IMR-90 (cell line): ENCODE measurements around the gene PPP6C. TPM values are rescaled to one million over a fixed set of nuclear protein-coding genes. Genes with fewer than 3 reads are reported as not detected.

ENCODE experiments used
- ATAC-seq: fragments of 200-7000 bp; cut with Tn5 transposase; 2 replicates; pipeline ENCODE4 v1.9.1; 2020; ENCODE audit warnings: low read depth, mild to moderate bottlenecking, moderate library complexity
- BruUV-seq: library from RNA; stranded (reverse); fragments of 400-500 nt; replicated peaks from 2 replicates; lab custom pipeline; 2021; lab: Mats Ljungman, UMichigan
- CTCF ChIA-PET: fragments of 300-600 bp; formaldehyde crosslinking; extraction: SDS; loops from one replicate; lab custom pipeline; 2021; ENCODE audit warnings: antibody characterized with exemption; lab: Yijun Ruan, JAX
- POLR2A ChIA-PET: fragments of 300-600 bp; sonication (Branson Sonifier 250); formaldehyde crosslinking; loops from one replicate; lab custom pipeline; 2022; ENCODE audit warnings: antibody characterized with exemption; ENCODE audit not compliant: unreplicated experiment; lab: Charles Lee
- DNase-seq: peaks from one replicate; pipeline ENCODE4 v3.0.0; 2013
- H2AFZ ChIP-seq: replicated peaks from 2 replicates; pipeline ENCODE3; 2013; ENCODE audit warnings: low read length, mild to moderate bottlenecking; ENCODE audit not compliant: poor library complexity
- H2AK5ac ChIP-seq: 2 replicates; pipeline ENCODE4 v1.6.1; 2013; ENCODE audit warnings: low read depth, low read length, inconsistent platforms
- H2AK9ac ChIP-seq: replicated peaks from 2 replicates; pipeline ENCODE3; 2013; ENCODE audit warnings: mild to moderate bottlenecking, low read depth, low read length, moderate library complexity; ENCODE audit not compliant: poor library complexity
- H2BK120ac ChIP-seq: 2 replicates; pipeline ENCODE4 v1.6.1; 2013; ENCODE audit warnings: low read depth, low read length, inconsistent platforms
- H2BK15ac ChIP-seq: 3 replicates; pipeline ENCODE4 v1.6.1; 2013; ENCODE audit warnings: low read depth, low read length, inconsistent platforms
- H2BK20ac ChIP-seq: 2 replicates; pipeline ENCODE4 v1.6.1; 2013; ENCODE audit warnings: low read depth, mild to moderate bottlenecking, inconsistent platforms, low read length, moderate library complexity
- H2BK5ac ChIP-seq: 2 replicates; pipeline ENCODE4 v1.6.1; 2013; ENCODE audit warnings: mild to moderate bottlenecking, low read depth, low read length, inconsistent platforms; ENCODE audit not compliant: poor library complexity, severe bottlenecking
- H3K14ac ChIP-seq: replicated peaks from 2 replicates; pipeline ENCODE4 v1.6.1; 2013; ENCODE audit warnings: low read depth, low read length, inconsistent platforms
- H3K18ac ChIP-seq: 2 replicates; pipeline ENCODE4 v1.6.1; 2013; ENCODE audit warnings: low read depth, low read length, control low read depth
- H3K23ac ChIP-seq: 2 replicates; pipeline ENCODE4 v1.6.1; 2013; ENCODE audit warnings: low read depth, low read length, inconsistent platforms
- H3K27ac ChIP-seq: 2 replicates; pipeline ENCODE4 v1.5.1; 2013; ENCODE audit warnings: mild to moderate bottlenecking, control low read depth, low read length; ENCODE audit not compliant: insufficient read depth
- H3K27me3 ChIP-seq: 2 replicates; pipeline ENCODE4 v1.6.1; 2013; ENCODE audit warnings: low read length; ENCODE audit not compliant: control insufficient read depth, insufficient read depth
- H3K36me3 ChIP-seq: 2 replicates; pipeline ENCODE4 v1.6.1; 2013; ENCODE audit warnings: low read length, mixed read lengths; ENCODE audit not compliant: control insufficient read depth, insufficient read depth
- H3K4ac ChIP-seq: 2 replicates; pipeline ENCODE4 v1.6.1; 2013; ENCODE audit warnings: low read depth, low read length, inconsistent platforms
- H3K4me1 ChIP-seq: 2 replicates; pipeline ENCODE4 v1.6.1; 2013; ENCODE audit warnings: low read length, mixed read lengths; ENCODE audit not compliant: control insufficient read depth, insufficient read depth
- H3K4me2 ChIP-seq: 2 replicates; pipeline ENCODE4 v1.6.1; 2013; ENCODE audit warnings: low read depth, mild to moderate bottlenecking, control low read depth, low read length, moderate library complexity
- H3K4me3 ChIP-seq: 2 replicates; pipeline ENCODE4 v1.5.1; 2013; ENCODE audit warnings: low read depth, mild to moderate bottlenecking, control low read depth, low read length, moderate library complexity; ENCODE audit not compliant: insufficient read depth
- H3K56ac ChIP-seq: 2 replicates; pipeline ENCODE4 v1.6.1; 2013; ENCODE audit warnings: low read length, inconsistent platforms; ENCODE audit not compliant: insufficient read depth; ENCODE audit errors: extremely low read depth
- H3K79me1 ChIP-seq, 2 experiments: 2 replicates each; pipeline ENCODE4 v1.6.1; 2013; ENCODE audit warnings: low read length in 2 of 2, inconsistent platforms in 1 of 2, low read depth in 1 of 2
- H3K9ac ChIP-seq: 2 replicates; pipeline ENCODE4 v1.6.1; 2013; ENCODE audit warnings: low read depth, low read length, control low read depth
- H3K9me1 ChIP-seq: 2 replicates; pipeline ENCODE4 v1.6.1; 2013; ENCODE audit warnings: low read length, inconsistent platforms; ENCODE audit not compliant: insufficient read depth
- H3K9me3 ChIP-seq: 2 replicates; pipeline ENCODE4 v1.6.1; 2013; ENCODE audit warnings: low read length; ENCODE audit not compliant: control insufficient read depth, insufficient read depth
- H4K20me1 ChIP-seq: 2 replicates; pipeline ENCODE4 v1.6.1; 2013; ENCODE audit warnings: low read length, inconsistent platforms; ENCODE audit not compliant: insufficient read depth
- H4K5ac ChIP-seq: 2 replicates; pipeline ENCODE4 v1.6.1; 2013; ENCODE audit warnings: mild to moderate bottlenecking, low read depth, low read length, control low read depth
- H4K8ac ChIP-seq, 2 experiments: 2 replicates each; pipeline ENCODE4 v1.6.1; 2013; ENCODE audit warnings: low read depth in 2 of 2, low read length in 2 of 2, control low read depth in 1 of 2, inconsistent platforms in 1 of 2
- H4K91ac ChIP-seq: 2 replicates; pipeline ENCODE4 v1.6.1; 2013; ENCODE audit warnings: low read depth, low read length, inconsistent platforms; ENCODE audit not compliant: insufficient read depth
- BHLHE40 ChIP-seq: fragments of 150-350 bp; IDR thresholded peaks from 2 replicates; pipeline ENCODE4 v1.6.1; 2016; ENCODE audit warnings: mild to moderate bottlenecking, low read depth, low read length
- CEBPB ChIP-seq: IDR thresholded peaks from 2 replicates; pipeline ENCODE4 v1.6.1; 2012; ENCODE audit warnings: low read depth, low read length, improper control_type of control experiment
- CHD1 ChIP-seq: IDR thresholded peaks from 2 replicates; pipeline ENCODE4 v1.6.1; 2012; ENCODE audit warnings: low read depth, low read length, improper control_type of control experiment
- CTCF ChIP-seq: conservative IDR thresholded peaks from 2 replicates; pipeline ENCODE4 v1.5.1; 2012; ENCODE audit warnings: mild to moderate bottlenecking, low read depth, low read length, improper control_type of control experiment
- FOS ChIP-seq: fragments of 150-350 bp; IDR thresholded peaks from 2 replicates; pipeline ENCODE4 v1.6.1; 2016; ENCODE audit warnings: low read depth, low read length
- MAFK ChIP-seq: IDR thresholded peaks from 2 replicates; pipeline ENCODE4 v1.6.1; 2012; ENCODE audit warnings: low read depth, low read length, improper control_type of control experiment
- MXI1 ChIP-seq: IDR thresholded peaks from 2 replicates; pipeline ENCODE4 v1.6.1; 2012; ENCODE audit warnings: low read depth, mild to moderate bottlenecking, low read length, moderate library complexity, borderline replicate concordance
- NFE2L2 ChIP-seq: fragments of 150-350 bp; IDR thresholded peaks from 2 replicates; pipeline ENCODE4 v1.6.1; 2016; ENCODE audit warnings: low read depth, mild to moderate bottlenecking, low read length
- POLR2A ChIP-seq: IDR thresholded peaks from 2 replicates; pipeline ENCODE4 v1.6.1; 2012; ENCODE audit warnings: mild to moderate bottlenecking, low read depth, low read length
- RAD21 ChIP-seq: IDR thresholded peaks from 2 replicates; pipeline ENCODE4 v1.6.1; 2012; ENCODE audit warnings: low read length, improper control_type of control experiment
- RCOR1 ChIP-seq: IDR thresholded peaks from 2 replicates; pipeline ENCODE4 v1.6.1; 2012; ENCODE audit warnings: mild to moderate bottlenecking, low read length, improper control_type of control experiment; ENCODE audit not compliant: insufficient replicate concordance
- RFX5 ChIP-seq: IDR thresholded peaks from 2 replicates; pipeline ENCODE4 v1.8.0; 2012; ENCODE audit warnings: low read depth, mild to moderate bottlenecking, low read length, moderate library complexity
- SMC3 ChIP-seq: fragments of 150-350 bp; IDR thresholded peaks from 2 replicates; pipeline ENCODE4 v1.6.1; 2016; ENCODE audit warnings: low read depth, mild to moderate bottlenecking, antibody characterized with exemption, low read length, moderate library complexity
- WGBS, 2 experiments: methylation state at CpG; one replicate each; pipeline versions ENCODE4 v1.1.5 to v1.1.7; 2013; ENCODE audit warnings: missing lambda C conversion rate in 2 of 2; ENCODE audit not compliant: insufficient read length in 1 of 2; ENCODE audit errors: extremely low coverage in 2 of 2; 5-methylcytosine and 5-hydroxymethylcytosine counted together
- dilution Hi-C: fragments of 300-500 bp; cut with HindIII; formaldehyde crosslinking; loops from one replicate; pipeline ENCODE4 v1.14.3; 2018; ENCODE audit warnings: low sequenced_read_pairs; ENCODE audit not compliant: unreplicated experiment
- in situ Hi-C: fragments of 300-500 bp; cut with MboI; formaldehyde crosslinking; loops from 3 replicates; pipeline ENCODE4 v1.14.3; 2019; ENCODE audit warnings: low sequenced_read_pairs, inconsistent platforms, mixed read lengths
- intact Hi-C: fragments of 100-400 bp; cut with micrococcal nuclease; formaldehyde crosslinking; loops from 2 replicates; pipeline ENCODE4 v1.10.0; 2022
- polyA plus RNA-seq, 3 experiments: library from polyadenylated mRNA; depleted of rRNA; stranded (reverse); fragments of >200 nt; gene quantifications; 2 replicates each; pipeline ENCODE4 v1.2.3, GENCODE V29; 2012; ENCODE audit warnings: low replicate concordance in 1 of 3
- total RNA-seq: library from RNA; depleted of rRNA; stranded (reverse); fragments of >200 nt; gene quantifications from 2 replicates; pipeline ENCODE4 v1.2.3, GENCODE V29; 2012
- TF ChIP-seq, protein P1 (sequence below): fragments of 150-350 bp; IDR thresholded peaks from 2 replicates; pipeline ENCODE4 v1.6.1; 2016; ENCODE audit warnings: low read depth, mild to moderate bottlenecking, low read length, moderate library complexity, borderline replicate concordance
- TF ChIP-seq, protein P2 (sequence below): fragments of 150-350 bp; IDR thresholded peaks from 2 replicates; pipeline ENCODE4 v1.6.1; 2017; ENCODE audit warnings: mild to moderate bottlenecking, antibody characterized with exemption, low read length, low read depth

The PPP6C gene
- total and polyA plus RNA-seq, 2 of the 4 experiments (the other 2 are of a cell fraction): 14.5 to 15.4 TPM

GRCh38 chr9:125227761-125228160 lies 38.2 kb upstream of the PPP6C start:
- DNase-seq: no peak
- Histone ChIP-seq H2BK15ac (no peak overlapping the region), H3K56ac (no peak overlapping the region), H3K79me1 (peaks cover 0 to 5% of the 10 kb centered on the region in 2 experiments; a peak in 2 of 4 replicates), H2AK9ac (no peak overlapping the region), H3K23ac (no peak overlapping the region), H4K20me1 (no peaks in the 10 kb centered on the region), H2AFZ (no peak overlapping the region), H2AK5ac (no peak overlapping the region), H4K91ac (no peak overlapping the region), H2BK5ac (no peak overlapping the region), H3K9me3 (no peaks in the 10 kb centered on the region), H3K4me1 (no peaks in the 10 kb centered on the region), H2BK20ac (no peak overlapping the region), H4K5ac (no peak overlapping the region), H3K27ac (no peak overlapping the region), H3K4me3 (no peak overlapping the region), H3K9ac (no peak overlapping the region), H3K4ac (no peak overlapping the region), H3K14ac (no peak overlapping the region), H3K9me1 (no peaks in the 10 kb centered on the region), H4K8ac (no peak overlapping the region), H3K4me2 (no peak overlapping the region), H2BK120ac (no peak overlapping the region), H3K18ac (no peak overlapping the region), H3K27me3 (no peaks in the 10 kb centered on the region), H3K36me3 (peaks cover 16% of the 10 kb centered on the region)
- ChIA-PET CTCF (no interaction called here), POLR2A (no interaction called here)
- BruUV-seq: no TSS peak
- dilution Hi-C loops: no loop called here
- in situ Hi-C loops: no loop called here
- intact Hi-C loops: no loop called here
- TF ChIP-seq, protein P1, sequence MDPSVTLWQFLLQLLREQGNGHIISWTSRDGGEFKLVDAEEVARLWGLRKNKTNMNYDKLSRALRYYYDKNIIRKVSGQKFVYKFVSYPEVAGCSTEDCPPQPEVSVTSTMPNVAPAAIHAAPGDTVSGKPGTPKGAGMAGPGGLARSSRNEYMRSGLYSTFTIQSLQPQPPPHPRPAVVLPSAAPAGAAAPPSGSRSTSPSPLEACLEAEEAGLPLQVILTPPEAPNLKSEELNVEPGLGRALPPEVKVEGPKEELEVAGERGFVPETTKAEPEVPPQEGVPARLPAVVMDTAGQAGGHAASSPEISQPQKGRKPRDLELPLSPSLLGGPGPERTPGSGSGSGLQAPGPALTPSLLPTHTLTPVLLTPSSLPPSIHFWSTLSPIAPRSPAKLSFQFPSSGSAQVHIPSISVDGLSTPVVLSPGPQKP: no peak
- TF ChIP-seq CTCF (no peak), POLR2A (no peak), FOS (no peak), CEBPB (no peak), SMC3 (no peak), RAD21 (no peak), RCOR1 (no peak), RFX5 (no peak), CHD1 (no peak), MXI1 (no peak), BHLHE40 (no peak), MAFK (no peak), NFE2L2 (no peak)
- TF ChIP-seq, protein P2, sequence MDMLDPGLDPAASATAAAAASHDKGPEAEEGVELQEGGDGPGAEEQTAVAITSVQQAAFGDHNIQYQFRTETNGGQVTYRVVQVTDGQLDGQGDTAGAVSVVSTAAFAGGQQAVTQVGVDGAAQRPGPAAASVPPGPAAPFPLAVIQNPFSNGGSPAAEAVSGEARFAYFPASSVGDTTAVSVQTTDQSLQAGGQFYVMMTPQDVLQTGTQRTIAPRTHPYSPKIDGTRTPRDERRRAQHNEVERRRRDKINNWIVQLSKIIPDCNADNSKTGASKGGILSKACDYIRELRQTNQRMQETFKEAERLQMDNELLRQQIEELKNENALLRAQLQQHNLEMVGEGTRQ: no peak
- WGBS, 2 experiments: no CpG with 5 or more reads among the region's 6 CpGs
- ATAC-seq: no peak
